Naive B cell (primary cell): Measurements from ENCODE around the gene PKNOX2. TPM values are rescaled to one million over a fixed set of nuclear protein-coding genes. Genes with fewer than 3 reads are reported as not detected.

Experiments
- ATAC-seq, 2 donors: fragments of 150-1000 bp; cut with Tn5 transposase; 2 replicates each; pipeline ENCODE4 v1.10.0; 2021; ENCODE audit warnings: low read depth in 2 of 2, mild to moderate bottlenecking in 2 of 2, moderate library complexity in 2 of 2
- DNase-seq: peaks from one replicate; pipeline ENCODE4 v3.0.0; 2022
- H3K27ac Mint-ChIP-seq, 6 donors: one replicate each; pipeline ENCODE4 v1.8.0; 2020 to 2022; ENCODE audit warnings: mild to moderate bottlenecking in 6 of 6, mixed read lengths in 6 of 6, moderate library complexity in 5 of 6, inconsistent platforms in 2 of 6
- H3K27me3 Mint-ChIP-seq, 3 donors: one replicate each; pipeline ENCODE4 v1.8.0; 2021 to 2022; ENCODE audit warnings: mixed read lengths in 3 of 3, mild to moderate bottlenecking in 1 of 3
- H3K36me3 Mint-ChIP-seq, 2 donors: one replicate each; pipeline ENCODE4 v1.8.0; 2020 to 2022; ENCODE audit warnings: mixed read lengths in 2 of 2, inconsistent platforms in 1 of 2, mild to moderate bottlenecking in 1 of 2
- H3K4me1 Mint-ChIP-seq, 3 donors: one replicate each; pipeline ENCODE4 v1.8.0; 2020 to 2022; ENCODE audit warnings: mixed read lengths in 3 of 3, inconsistent platforms in 1 of 3, mild to moderate bottlenecking in 1 of 3, moderate library complexity in 1 of 3
- H3K4me3 Mint-ChIP-seq, 8 donors: one replicate each; pipeline ENCODE4 v1.8.0; 2020 to 2022; ENCODE audit warnings: mild to moderate bottlenecking in 8 of 8, mixed read lengths in 8 of 8, moderate library complexity in 8 of 8, inconsistent platforms in 2 of 8
- H3K9me3 Mint-ChIP-seq, 7 donors: one replicate each; pipeline ENCODE4 v1.8.0; 2020 to 2022; ENCODE audit warnings: mixed read lengths in 7 of 7, mild to moderate bottlenecking in 5 of 7, inconsistent platforms in 2 of 7, moderate library complexity in 1 of 7
- polyA plus RNA-seq, 6 donors: library from polyadenylated mRNA; unstranded; fragments of 300-500 nt; fragmentation: Illumina TruSeq; gene quantifications; one replicate each; pipeline ENCODE4 v1.2.3, GENCODE V29; 2021; ENCODE audit warnings: low read depth in 6 of 6

The PKNOX2 gene
- polyA plus RNA-seq, 6 donors from 2014 or later = not detected

DNA sequence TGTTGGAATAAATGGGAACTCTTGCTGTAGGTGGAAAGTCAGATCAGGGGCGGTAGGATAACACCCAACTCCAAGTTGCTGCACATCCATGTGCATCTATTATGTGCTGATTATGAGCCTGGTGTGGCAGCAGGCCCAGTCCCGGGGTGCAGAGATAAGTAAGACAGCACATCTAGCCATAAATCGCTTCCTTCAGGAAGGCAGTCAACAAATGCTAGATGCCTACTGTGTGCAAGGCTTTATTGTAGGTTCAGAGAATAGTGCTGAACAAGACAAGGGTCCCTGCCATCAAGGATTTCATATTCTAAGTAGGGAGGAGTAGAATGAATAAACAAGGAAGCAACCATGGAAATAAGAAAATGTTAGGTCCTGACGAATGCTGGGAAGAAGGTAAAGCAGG is 110.2 kb downstream of the PKNOX2 start:
- no peak for ATAC-seq
- Mint-ChIP-seq H3K4me3 (no peak overlapping the region), H3K36me3 (no peaks in the 10 kb centered on the region), H3K9me3 (no peaks in the 10 kb centered on the region), H3K27ac (no peak overlapping the region), H3K27me3 (peaks cover 0 to 22% (median 5%) of the 10 kb centered on the region in 3 donors), H3K4me1 (no peaks in the 10 kb centered on the region)
- no peak for DNase-seq

DNA sequence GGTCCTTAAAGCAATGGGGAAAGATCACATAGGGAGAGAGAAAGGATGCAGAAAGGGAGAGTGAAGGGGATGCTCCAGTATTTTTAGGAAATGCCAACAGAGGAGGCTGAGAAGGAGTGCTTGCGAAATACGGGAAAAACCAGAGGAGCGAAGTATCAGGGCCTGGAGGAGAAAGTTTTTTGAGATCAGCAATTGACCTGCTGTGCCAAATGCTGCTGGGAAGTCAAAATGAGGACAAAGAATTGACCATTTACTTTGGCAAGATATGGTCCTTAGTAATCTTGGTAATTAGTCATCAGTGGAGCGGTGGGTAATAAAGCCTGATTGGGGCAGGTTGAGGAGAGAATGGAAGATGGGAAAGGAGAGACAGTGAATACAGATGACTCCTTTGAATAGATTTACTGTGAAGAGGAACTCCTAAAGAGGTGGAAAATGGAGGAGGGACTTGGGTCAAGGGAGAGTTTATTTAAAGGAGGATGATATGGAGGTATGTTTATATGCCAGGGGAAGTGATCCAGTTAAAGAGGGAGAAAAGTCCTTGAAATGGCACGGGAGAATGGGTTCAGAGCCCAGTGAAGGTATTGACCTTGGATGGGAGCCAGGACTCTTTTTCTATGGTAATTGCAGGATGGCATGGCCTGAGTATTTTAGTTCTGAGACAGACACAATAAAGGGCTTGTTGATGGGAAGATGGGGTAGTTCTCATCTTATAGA is 111.5 kb downstream of the PKNOX2 start:
- peaks cover 0 to 21% (median 5%) of the 10 kb centered on the region in 3 donors for H3K27me3 Mint-ChIP-seq
- DNase-seq (no peak), ATAC-seq (no peak)
- H3K4me3 Mint-ChIP-seq = no peak overlapping the region
- no peak overlapping the region for H3K27ac Mint-ChIP-seq
- H3K36me3 Mint-ChIP-seq = no peaks in the 10 kb centered on the region
- H3K4me1 Mint-ChIP-seq = no peaks in the 10 kb centered on the region
- no peaks in the 10 kb centered on the region for H3K9me3 Mint-ChIP-seq

DNA sequence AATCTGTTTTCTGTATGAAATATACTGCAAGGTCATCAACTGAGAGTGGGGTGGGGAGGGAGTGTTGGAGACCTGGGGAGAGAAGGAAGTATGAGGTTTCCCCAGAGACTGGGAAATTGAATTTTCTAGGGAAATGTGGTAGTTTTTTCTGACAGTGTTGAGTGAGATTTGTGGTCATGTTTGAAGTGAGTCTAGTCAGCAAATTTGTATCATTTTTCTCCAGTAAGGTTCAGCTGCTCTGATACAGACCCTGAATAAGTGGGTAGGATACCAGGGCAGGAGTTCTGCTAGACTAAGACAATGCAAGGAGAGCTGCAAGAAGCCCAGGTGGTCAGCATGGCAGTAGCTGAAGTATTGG is 112.0 kb downstream of the PKNOX2 start:
- no peak for DNase-seq
- Mint-ChIP-seq H3K4me1 (no peaks in the 10 kb centered on the region), H3K36me3 (no peaks in the 10 kb centered on the region), H3K27me3 (peaks cover 0 to 15% (median 5%) of the 10 kb centered on the region in 3 donors), H3K4me3 (no peak overlapping the region), H3K9me3 (no peaks in the 10 kb centered on the region), H3K27ac (no peak overlapping the region)
- ATAC-seq = no peak

- Mint-ChIP-seq H3K4me3 (no peak overlapping the region), H3K36me3 (no peaks in the 10 kb centered on the region), H3K27me3 (no peaks in the 10 kb centered on the region), H3K9me3 (no peaks in the 10 kb centered on the region), H3K4me1 (no peaks in the 10 kb centered on the region), H3K27ac (no peak overlapping the region)
- ATAC-seq (no peak), DNase-seq (no peak)
Measured at GRCh38 chr11:125279676-125280418, 115.3 kb downstream of the PKNOX2 start.

- H3K4me1 Mint-ChIP-seq = no peaks in the 10 kb centered on the region
- no peaks in the 10 kb centered on the region for H3K36me3 Mint-ChIP-seq
- no peaks in the 10 kb centered on the region for H3K27me3 Mint-ChIP-seq
- no peak overlapping the region for H3K4me3 Mint-ChIP-seq
- ATAC-seq (no peak), DNase-seq (no peak)
- H3K27ac Mint-ChIP-seq = no peak overlapping the region
- no peaks in the 10 kb centered on the region for H3K9me3 Mint-ChIP-seq
Measured at GRCh38 chr11:125280646-125281045, 116.1 kb downstream of the PKNOX2 start.

- Mint-ChIP-seq H3K4me1 (no peaks in the 10 kb centered on the region), H3K36me3 (no peaks in the 10 kb centered on the region), H3K27me3 (no peaks in the 10 kb centered on the region), H3K27ac (peak overlapping the region in 1 of 6 donors; percentile 3), H3K4me3 (no peak overlapping the region), H3K9me3 (no peaks in the 10 kb centered on the region)
- DNase-seq (no peak), ATAC-seq (no peak)
Measured at GRCh38 chr11:125281831-125282595, 117.5 kb downstream of the PKNOX2 start.

DNA sequence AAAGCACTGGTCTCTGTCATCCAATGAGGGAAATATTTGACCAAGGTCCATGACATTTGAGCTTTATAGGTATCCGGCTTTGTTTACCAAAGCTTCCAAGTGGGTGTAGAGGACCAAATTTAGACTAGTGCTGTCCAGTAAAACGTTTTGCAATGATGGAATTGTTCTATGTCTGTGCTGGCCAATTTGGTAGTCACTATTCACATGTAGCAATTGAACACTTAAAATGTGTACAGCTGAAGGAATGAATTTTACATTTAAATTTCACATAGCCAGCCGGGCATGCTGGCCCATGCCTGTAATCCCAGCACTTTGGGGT is 118.0 kb downstream of the PKNOX2 start:
- no peak overlapping the region for H3K27ac Mint-ChIP-seq
- H3K27me3 Mint-ChIP-seq = no peaks in the 10 kb centered on the region
- no peaks in the 10 kb centered on the region for H3K36me3 Mint-ChIP-seq
- no peak overlapping the region for H3K4me3 Mint-ChIP-seq
- no peak for DNase-seq
- no peaks in the 10 kb centered on the region for H3K9me3 Mint-ChIP-seq
- no peaks in the 10 kb centered on the region for H3K4me1 Mint-ChIP-seq
- no peak for ATAC-seq

- Mint-ChIP-seq H3K36me3 (no peaks in the 10 kb centered on the region), H3K9me3 (peaks cover 0 to under 1% (median 0%) of the 10 kb centered on the region in 7 donors), H3K4me1 (no peaks in the 10 kb centered on the region), H3K27me3 (peaks cover 6 to 10% (median 9%) of the 10 kb centered on the region in 3 donors), H3K4me3 (no peak overlapping the region), H3K27ac (no peak overlapping the region)
- ATAC-seq (no peak), DNase-seq (no peak)
Measured at GRCh38 chr11:125284245-125284850, 119.8 kb downstream of the PKNOX2 start.

GRCh38 chr11:125285844-125286243 is 121.3 kb downstream of the PKNOX2 start:
- DNase-seq = no peak
- no peak for ATAC-seq
- H3K4me1 Mint-ChIP-seq = no peaks in the 10 kb centered on the region
- H3K36me3 Mint-ChIP-seq = no peaks in the 10 kb centered on the region
- H3K4me3 Mint-ChIP-seq = no peak overlapping the region
- no peak overlapping the region for H3K27ac Mint-ChIP-seq
- H3K27me3 Mint-ChIP-seq = peaks cover 10 to 13% (median 10%) of the 10 kb centered on the region in 3 donors
- peaks cover 0 to 2% (median 0%) of the 10 kb centered on the region in 7 donors for H3K9me3 Mint-ChIP-seq

- DNase-seq (no peak), ATAC-seq (no peak)
- H3K27ac Mint-ChIP-seq = no peak overlapping the region
- H3K36me3 Mint-ChIP-seq = no peaks in the 10 kb centered on the region
- H3K4me3 Mint-ChIP-seq = no peak overlapping the region
- no peaks in the 10 kb centered on the region for H3K4me1 Mint-ChIP-seq
- peaks cover 0 to 2% (median 0%) of the 10 kb centered on the region in 7 donors for H3K9me3 Mint-ChIP-seq
- H3K27me3 Mint-ChIP-seq = peaks cover 10 to 17% (median 13%) of the 10 kb centered on the region in 3 donors
Measured at GRCh38 chr11:125286486-125286885, 121.9 kb downstream of the PKNOX2 start.

- Mint-ChIP-seq H3K9me3 (peaks cover 0 to 2% (median 0%) of the 10 kb centered on the region in 7 donors), H3K4me3 (no peak overlapping the region), H3K27ac (no peak overlapping the region), H3K36me3 (no peaks in the 10 kb centered on the region), H3K4me1 (no peaks in the 10 kb centered on the region), H3K27me3 (peaks cover 10 to 24% (median 18%) of the 10 kb centered on the region in 3 donors)
- ATAC-seq = no peak
- no peak for DNase-seq
Measured at GRCh38 chr11:125287491-125288210, 123.1 kb downstream of the PKNOX2 start.

DNA sequence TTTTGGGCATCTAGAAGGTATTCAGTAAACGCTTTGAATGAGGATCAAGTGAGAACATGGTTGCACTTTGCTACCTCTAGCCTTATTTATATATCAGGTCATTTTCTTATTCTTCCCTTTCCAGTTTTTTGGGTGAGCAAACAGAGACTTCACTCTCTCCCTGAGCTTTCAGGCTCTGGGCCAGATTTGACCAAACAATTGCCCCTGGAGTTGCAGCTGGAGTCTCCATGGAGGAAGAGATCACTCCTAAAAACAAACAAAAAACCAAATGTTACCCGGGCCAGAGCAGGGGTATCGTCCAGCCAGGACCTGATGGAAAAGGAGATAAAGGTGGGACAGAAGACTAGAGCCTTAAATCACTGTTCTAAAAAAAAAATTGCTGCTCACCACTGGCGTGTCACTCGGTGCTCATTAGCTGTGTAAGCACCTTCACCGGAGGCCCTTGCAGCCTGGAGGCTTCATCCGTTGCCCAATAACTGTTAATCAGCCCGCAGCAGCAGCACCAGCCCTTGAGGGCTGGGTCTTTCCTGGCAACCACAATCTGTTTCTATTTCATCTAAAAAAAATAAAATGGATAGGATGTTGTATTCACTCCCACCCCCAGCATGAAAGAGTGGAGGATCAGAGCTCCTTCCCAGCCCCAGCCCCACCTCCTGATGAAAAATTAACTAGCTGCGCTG is 125.0 kb downstream of the PKNOX2 start:
- peak overlapping the region in 1 of 6 donors; percentile 23 for H3K27ac Mint-ChIP-seq
- DNase-seq (no peak), ATAC-seq (no peak)
- peaks cover 18 to 30% (median 21%) of the 10 kb centered on the region in 3 donors for H3K27me3 Mint-ChIP-seq
- no peak overlapping the region for H3K4me3 Mint-ChIP-seq
- no peaks in the 10 kb centered on the region for H3K36me3 Mint-ChIP-seq
- peaks cover 0 to 2% (median 0%) of the 10 kb centered on the region in 7 donors for H3K9me3 Mint-ChIP-seq
- H3K4me1 Mint-ChIP-seq = no peaks in the 10 kb centered on the region
